ENCODE measurements around the gene SLAMF1.
A peak's percentile ranks its signal among the peaks of the same experiment; 100 is the strongest.

Gene SLAMF1

DNA sequence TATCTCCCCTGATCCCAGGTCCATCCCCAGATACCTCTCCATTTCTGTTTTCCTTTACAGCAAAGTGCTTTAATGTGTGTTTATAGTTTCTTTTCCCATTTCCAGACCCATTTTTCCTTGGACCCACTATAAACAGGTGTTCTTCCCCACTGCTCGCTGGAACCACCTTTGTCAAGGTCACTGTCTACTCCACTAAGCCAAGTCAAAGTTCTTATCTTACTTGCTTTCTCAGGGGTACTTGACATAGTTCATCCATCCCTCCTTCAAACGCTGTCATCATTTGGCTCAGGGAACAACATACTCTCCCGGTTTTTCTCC lies 8.3 kb downstream of the SLAMF1 start:
- DNase-seq, result no peak

DNA sequence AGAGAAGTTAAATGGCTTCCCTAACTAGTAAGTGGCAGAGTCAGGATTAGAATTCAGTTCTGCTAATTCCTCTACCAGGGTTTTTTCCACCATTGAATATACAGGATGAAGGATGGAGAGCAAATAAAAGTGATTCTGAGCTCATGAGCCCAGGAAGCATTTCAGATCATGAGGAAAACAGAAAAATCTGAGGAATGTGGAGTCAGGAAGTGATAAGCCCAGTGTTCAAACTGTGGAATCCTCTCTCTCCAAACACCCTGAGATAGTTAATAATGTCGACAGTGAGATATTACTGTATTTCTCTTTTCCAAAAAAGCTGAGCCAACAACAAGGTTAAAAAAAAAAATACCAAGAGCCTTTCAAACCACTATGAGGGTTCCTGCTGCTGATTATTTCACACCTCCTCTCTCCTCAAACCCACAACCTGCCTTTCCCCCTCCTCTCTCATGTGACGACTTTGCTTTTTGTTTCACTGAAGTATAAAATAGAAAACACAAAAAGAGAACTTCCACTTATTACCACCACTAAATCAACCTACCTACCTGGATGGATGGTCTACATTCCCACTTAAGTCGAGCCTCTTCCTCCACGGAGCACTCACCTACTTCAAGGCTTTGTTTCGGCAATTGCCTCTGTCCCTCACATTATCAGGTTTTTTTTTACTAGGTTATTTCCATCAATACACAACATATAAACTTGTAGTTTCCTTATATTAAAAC lies 8.9 kb downstream of the SLAMF1 start:
- DNase-seq, result peak; percentile 82

- DNase-seq, result no peak
These were observed 9.8 kb downstream of the SLAMF1 start for GRCh38 chr1:160637065-160637464.

GRCh38 chr1:160636547-160636946 lies 10.3 kb downstream of the SLAMF1 start:
- no peak for DNase-seq

GRCh38 chr1:160636076-160636475 lies 10.8 kb downstream of the SLAMF1 start:
- DNase-seq, result no peak

GRCh38 chr1:160634543-160635491 lies 12.0 kb downstream of the SLAMF1 start:
- no peak for DNase-seq

DNA sequence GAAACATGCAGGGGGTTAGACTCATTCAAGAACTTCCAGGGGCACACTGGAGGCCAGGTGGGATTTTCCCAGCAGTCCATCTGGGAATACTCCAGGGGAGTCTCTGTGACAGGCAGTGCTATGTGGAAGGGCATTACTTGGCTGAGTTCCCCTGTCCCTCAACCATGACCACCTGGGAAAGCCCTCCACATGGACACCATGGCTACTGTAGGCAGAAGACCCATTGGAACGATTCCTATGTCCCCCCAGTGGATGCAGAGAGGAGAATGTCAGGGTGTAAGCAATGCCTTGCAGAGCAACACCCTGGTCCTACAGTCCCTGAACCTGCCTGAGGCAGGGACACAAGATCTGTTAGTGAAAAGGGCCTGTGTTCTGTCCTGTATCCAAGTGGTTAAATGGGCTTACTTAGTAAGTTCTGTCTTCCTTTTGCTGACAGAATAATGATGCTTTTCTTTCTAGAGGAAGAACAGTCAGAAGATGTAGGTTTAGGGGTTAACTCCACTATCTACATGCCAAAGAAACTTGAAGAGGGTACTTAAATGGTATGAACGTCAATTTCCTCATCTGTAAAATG lies 13.4 kb downstream of the SLAMF1 start:
- DNase-seq, result no peak

DNA sequence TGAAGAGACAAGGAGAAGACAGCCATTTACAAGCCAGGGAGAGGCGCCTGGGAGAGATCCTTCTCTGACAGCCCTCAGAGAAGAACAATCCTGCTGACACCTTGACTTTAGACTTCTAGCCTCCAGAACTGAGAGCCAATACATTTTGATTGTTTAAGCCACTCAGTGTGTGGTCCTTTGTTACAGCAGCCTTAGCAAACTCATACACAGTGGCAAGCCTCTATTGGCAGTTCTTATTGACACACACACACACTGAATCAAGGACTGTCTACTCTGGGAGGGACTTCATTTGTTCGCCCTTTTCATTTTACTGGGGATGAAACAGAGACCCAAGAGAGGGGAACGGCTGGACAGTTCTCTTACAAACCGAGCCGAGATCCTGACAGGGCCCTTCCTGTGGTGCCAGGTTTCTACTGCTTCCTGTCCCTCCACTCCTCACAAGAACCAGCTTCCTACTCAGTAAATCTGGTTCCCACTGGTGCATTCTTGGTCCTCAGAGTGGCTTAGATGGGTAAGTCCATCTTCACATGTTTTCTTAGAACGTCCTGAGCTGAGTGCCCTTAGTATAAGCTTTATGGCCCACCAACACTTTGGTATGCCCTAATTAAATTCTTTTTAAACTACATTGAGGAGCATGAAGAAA lies 14.7 kb downstream of the SLAMF1 start:
- no peak for DNase-seq

DNA sequence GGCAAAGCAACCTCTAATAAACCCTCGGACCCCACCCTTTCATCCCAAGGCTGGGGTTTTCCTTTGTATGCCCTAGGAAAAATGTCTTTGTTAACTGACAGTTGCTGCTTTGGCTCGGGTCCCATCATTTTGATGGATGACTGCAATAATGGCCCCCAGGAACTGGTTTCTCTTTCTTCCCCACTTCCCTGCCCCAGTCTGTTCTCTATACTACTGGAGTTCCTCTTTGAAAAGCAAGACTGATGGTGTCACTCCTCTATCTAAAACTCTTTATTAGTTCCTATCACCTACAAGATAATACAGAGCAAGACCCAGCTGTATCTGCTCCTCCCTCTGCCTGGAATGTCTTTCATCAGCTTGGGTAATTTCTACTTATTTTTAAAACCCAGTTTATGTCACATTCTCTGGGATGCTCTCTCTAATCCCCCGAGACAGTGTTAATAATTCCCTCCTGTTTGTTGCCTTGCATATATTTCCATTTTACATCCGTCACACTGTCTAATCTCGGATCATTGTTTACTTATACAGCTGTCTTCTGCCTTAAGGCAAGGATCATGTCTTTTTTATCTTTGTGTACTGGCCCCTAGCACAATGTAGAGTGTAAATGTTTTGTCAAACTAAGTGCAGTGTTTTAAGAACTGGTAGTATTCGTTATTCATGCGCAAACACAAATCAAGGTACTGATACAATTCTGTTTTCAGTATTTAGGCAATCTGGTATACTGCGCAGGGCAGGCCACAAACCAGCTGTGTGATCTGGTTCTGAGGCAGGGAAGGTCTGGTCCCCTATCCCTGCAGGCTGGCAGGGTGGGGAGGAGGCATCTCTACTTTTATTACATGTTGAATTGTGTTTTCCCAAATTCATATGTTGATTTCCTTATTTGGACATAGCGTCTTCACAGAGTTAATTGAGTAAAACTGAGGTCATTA lies 16.1 kb downstream of the SLAMF1 start:
- no peak for DNase-seq

GRCh38 chr1:160629286-160630210 lies 17.3 kb downstream of the SLAMF1 start:
- DNase-seq, result peak; percentile 84

GRCh38 chr1:160628799-160629263 lies 18.0 kb downstream of the SLAMF1 start:
- peak; percentile 58 for DNase-seq

- DNase-seq, result peak; percentile 56
These were observed 19.1 kb downstream of the SLAMF1 start for GRCh38 chr1:160627677-160628289.

DNA sequence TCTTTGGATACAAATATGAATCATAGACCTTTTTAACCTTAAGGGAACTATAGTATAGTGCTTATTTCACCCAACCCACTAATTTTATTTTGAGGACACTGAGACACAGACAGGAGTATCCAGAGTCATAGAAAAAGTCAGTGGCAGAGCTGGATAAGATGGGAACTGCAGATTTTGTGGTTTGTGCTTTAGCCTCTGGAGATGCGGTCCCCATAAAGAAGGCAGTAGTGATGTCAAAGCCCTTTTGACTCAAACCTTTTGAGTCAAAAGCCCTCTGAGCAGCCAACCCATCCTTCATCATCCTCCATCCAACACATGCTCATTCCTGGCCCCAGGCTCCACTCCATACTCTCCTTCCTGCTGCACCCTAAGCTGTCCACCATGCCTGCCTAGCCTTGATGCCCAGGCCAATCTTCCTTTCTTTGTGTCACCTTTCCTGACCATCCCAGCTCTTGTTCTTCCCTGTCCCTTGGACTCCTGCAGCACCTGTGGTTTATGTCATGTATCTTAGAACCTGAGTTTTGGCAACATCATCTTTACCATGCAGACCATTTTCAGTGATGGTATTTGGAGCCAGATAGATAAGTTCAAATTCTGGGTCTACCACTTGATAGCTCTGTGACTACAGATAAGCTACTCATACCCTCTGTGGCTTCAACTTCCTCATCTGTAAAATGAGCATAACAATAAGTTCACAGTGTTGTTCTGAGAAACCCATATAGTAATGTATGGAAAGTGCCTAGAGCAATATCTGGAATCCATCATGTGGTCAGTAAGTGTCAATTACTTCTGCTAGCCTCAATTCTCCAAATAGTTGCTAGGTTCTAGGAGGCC lies 20.1 kb downstream of the SLAMF1 start:
- DNase-seq, result no peak

DNA sequence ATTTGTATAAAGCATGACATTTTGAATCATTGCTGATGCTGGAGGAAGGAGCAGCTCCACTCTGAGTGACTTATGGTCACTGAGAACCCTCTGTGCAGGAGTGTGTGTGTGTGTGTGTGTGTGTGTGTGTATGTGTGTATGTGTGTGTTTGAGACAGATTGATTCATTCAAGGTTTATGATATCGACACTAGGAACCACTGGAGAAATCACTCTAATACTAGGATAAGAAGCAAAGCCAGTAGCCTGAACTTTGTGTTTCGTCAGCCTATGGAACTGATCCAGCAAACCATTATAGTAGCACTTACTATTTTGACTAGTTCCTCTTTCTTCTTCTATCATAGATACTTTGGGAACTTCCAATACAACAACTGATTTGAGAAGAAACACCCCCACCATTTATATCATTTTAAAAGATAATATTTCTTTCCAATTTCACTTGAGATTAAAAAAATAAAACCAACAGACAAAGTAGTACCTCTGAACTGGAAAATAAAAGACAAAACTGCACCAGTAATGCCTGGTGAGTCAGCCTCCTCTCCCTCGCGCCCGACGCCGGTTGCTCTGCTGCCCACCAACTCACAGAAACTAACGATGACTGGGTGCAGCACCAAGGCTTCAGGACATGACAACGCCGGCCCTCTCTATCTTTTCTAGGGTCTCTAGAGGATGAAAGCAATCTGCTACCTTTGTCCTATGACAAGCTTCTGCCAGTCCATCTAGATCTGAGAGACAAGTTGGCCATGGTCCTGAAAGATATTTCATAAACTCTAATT lies 20.9 kb downstream of the SLAMF1 start:
- DNase-seq, result no peak

DNA sequence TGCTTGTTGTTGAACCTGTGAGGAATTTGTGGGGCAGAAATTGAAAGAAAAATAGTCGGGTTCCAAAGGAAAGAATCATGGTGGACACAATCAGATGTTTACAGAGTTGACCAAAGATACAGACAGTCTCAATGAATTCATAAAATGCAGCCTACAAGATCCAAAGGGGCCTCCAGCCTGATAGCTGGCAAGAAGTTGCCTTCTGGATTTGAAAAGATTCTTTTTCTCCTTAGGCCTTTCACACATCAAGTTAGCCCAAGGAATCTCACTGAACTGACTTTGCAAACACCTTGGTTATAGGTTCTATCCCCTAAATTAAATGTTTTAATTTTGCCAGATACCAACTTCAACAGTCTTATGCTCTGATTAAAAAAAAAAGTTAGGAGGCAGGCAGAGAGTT lies 21.5 kb downstream of the SLAMF1 start:
- no peak for DNase-seq

DNA sequence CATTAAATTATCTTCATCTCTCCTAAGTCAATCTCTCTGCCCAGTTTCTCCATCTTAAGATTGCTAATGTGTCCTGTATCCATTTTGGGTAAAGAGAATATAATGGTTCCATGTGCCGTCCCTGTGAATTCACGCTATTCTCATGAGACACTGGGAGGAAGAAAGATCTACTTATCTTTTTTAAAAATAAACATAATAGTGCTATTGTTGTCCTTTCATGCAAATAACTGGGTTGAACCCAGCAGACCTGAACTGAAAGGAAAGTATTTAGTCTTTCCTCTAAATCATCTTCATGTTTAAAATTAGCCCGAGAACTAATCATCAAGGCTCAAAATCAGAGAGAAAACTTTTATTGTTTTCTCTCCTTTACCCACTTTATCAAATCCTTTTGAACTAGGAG lies 22.4 kb downstream of the SLAMF1 start:
- DNase-seq, result no peak

DNA sequence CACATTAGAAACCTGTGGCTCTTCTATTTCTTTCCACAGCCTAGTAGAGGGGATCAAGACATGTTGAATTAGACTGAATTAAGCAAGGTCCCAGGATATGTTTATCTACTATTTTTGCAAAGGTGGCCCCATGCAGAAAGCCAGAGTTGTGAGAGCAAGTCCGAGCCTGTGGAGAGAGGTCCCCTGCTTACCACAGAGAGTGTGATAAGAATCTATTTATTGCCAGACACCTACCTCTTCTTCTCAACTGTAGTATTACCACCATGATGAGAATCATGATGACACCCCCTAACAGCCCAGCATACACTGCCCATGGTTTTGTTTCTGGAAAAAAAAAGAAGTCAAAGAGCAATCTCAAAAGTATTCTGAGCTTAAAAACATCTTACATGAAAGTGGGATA lies 23.0 kb downstream of the SLAMF1 start:
- no peak for DNase-seq

- DNase-seq, result peak; percentile 61
These were observed 23.6 kb downstream of the SLAMF1 start for GRCh38 chr1:160623227-160623633.
